Peyer's patch (tissue), 4 donors: ENCODE data around the gene C17orf50.

Experiments
- POLR2A ChIP-seq, 2 donors: fragments of 450-650 bp; IDR thresholded peaks; one replicate each; pipeline ENCODE4 v1.5.1; 2017; ENCODE audit warnings: antibody characterized with exemption in 2 of 2, mild to moderate bottlenecking in 2 of 2, moderate library complexity in 2 of 2
- TF ChIP-seq, protein P1 (sequence below), 6 experiments: fragments of 450-650 bp in 4 of 6; fragments of 200-600 bp in 2 of 6; sonication (generic) in 1 of 6; IDR thresholded peaks; one replicate each; pipeline ENCODE4 v1.5.1; 2017 to 2019; ENCODE audit warnings: antibody characterized with exemption in 6 of 6, mild to moderate bottlenecking in 3 of 6, moderate library complexity in 1 of 6

DNA sequence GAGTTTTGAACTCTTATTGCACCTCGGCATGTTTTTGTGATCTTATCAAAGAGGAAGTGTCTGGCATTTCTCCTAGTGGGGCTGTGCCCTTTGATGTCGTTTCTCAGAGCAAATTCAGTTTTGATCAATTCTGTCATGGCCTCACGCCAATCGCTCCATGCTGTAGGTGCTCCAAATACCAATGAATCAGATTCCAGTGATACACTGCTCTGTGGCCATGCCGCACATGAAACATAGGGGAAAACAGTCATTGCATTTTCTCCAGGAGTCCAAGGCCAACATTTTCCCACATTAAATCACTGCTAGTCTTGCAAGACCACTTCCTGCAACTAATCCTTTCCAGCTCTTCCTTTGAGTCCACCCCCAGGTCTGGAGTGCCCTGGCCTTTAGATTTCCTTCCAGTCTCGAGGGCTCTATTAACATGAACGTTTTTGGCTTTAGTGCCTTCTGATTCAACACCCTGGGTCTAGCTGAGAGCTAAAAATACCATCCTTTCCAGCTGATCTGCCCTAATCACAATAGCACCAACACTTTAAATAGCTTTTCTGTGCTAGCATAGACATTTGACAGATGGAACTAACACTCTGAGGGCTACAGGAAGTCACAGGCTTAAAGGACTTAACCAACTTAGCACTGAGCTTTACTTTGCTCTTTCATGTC is 47.5 kb upstream of the C17orf50 start:
- TF ChIP-seq POLR2A (IDR thresholded peaks at IDR 0.05), result no peak
- TF ChIP-seq, protein P1, sequence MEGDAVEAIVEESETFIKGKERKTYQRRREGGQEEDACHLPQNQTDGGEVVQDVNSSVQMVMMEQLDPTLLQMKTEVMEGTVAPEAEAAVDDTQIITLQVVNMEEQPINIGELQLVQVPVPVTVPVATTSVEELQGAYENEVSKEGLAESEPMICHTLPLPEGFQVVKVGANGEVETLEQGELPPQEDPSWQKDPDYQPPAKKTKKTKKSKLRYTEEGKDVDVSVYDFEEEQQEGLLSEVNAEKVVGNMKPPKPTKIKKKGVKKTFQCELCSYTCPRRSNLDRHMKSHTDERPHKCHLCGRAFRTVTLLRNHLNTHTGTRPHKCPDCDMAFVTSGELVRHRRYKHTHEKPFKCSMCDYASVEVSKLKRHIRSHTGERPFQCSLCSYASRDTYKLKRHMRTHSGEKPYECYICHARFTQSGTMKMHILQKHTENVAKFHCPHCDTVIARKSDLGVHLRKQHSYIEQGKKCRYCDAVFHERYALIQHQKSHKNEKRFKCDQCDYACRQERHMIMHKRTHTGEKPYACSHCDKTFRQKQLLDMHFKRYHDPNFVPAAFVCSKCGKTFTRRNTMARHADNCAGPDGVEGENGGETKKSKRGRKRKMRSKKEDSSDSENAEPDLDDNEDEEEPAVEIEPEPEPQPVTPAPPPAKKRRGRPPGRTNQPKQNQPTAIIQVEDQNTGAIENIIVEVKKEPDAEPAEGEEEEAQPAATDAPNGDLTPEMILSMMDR (IDR thresholded peaks at IDR 0.05), result no peak
